H9 (cell line): Measurements from ENCODE around the gene ZDHHC13. TPM values are rescaled to one million over a fixed set of nuclear protein-coding genes. Genes with fewer than 3 reads are reported as not detected.

Experiments used
- DNase-seq: peaks from one replicate; pipeline ENCODE4 v3.0.0-alpha.2; 2017
- H2AFZ ChIP-seq: one replicate; pipeline ENCODE4 v1.6.1; 2013; ENCODE audit warnings: mild to moderate bottlenecking, low read length, control low read depth, moderate library complexity
- H2AK5ac ChIP-seq: 2 replicates; pipeline ENCODE4 v1.6.1; 2013; ENCODE audit warnings: low read length, control low read depth, mixed read lengths; ENCODE audit not compliant: insufficient read length
- H2BK120ac ChIP-seq: one replicate; pipeline ENCODE4 v1.6.1; 2013; ENCODE audit warnings: low read depth, mild to moderate bottlenecking, low read length, control low read depth, inconsistent platforms; ENCODE audit not compliant: poor library complexity, severe bottlenecking
- H2BK12ac ChIP-seq: 2 replicates; pipeline ENCODE4 v1.6.1; 2013; ENCODE audit warnings: low read length, control low read depth, mixed read lengths, low read depth; ENCODE audit not compliant: insufficient read length
- H2BK15ac ChIP-seq: 2 replicates; pipeline ENCODE4 v1.6.1; 2013; ENCODE audit warnings: low read depth, low read length, control low read depth
- H2BK20ac ChIP-seq: one replicate; pipeline ENCODE4 v1.6.1; 2013; ENCODE audit warnings: low read depth, mild to moderate bottlenecking, low read length, control low read depth, inconsistent platforms; ENCODE audit not compliant: poor library complexity, severe bottlenecking
- H2BK5ac ChIP-seq: 2 replicates; pipeline ENCODE4 v1.6.1; 2013; ENCODE audit warnings: low read length, control low read depth, mixed read lengths; ENCODE audit not compliant: insufficient read length
- H3K14ac ChIP-seq: 2 replicates; pipeline ENCODE4 v1.6.1; 2013; ENCODE audit warnings: low read length, control low read depth; ENCODE audit not compliant: insufficient read depth
- H3K18ac ChIP-seq: 2 replicates; pipeline ENCODE4 v1.6.1; 2013; ENCODE audit warnings: low read depth, mild to moderate bottlenecking, mixed read lengths, low read length, control low read depth; ENCODE audit not compliant: insufficient read length
- H3K23ac ChIP-seq: 2 replicates; pipeline ENCODE4 v1.6.1; 2013; ENCODE audit warnings: low read length, control low read depth, mixed read lengths, low read depth; ENCODE audit not compliant: insufficient read length
- H3K23me2 ChIP-seq: 2 replicates; pipeline ENCODE4 v1.6.1; 2013; ENCODE audit warnings: low read depth, mild to moderate bottlenecking, mixed read lengths, low read length, control low read depth; ENCODE audit not compliant: insufficient read length, poor library complexity, severe bottlenecking
- H3K27ac ChIP-seq: 2 replicates; pipeline ENCODE4 v1.5.1; 2013; ENCODE audit warnings: low read length, control low read depth, mixed read lengths, low read depth; ENCODE audit not compliant: insufficient read length
- H3K27me3 ChIP-seq: 2 replicates; pipeline ENCODE4 v1.6.1; 2013; ENCODE audit warnings: low read length, control low read depth, inconsistent platforms; ENCODE audit not compliant: insufficient read depth
- H3K4ac ChIP-seq: 2 replicates; pipeline ENCODE4 v1.6.1; 2013; ENCODE audit warnings: low read depth, mild to moderate bottlenecking, control low read depth, inconsistent platforms, low read length, moderate library complexity
- H3K4me1 ChIP-seq: 2 replicates; pipeline ENCODE4 v1.6.1; 2013; ENCODE audit warnings: low read length, control low read depth, inconsistent platforms; ENCODE audit not compliant: insufficient read depth
- H3K4me2 ChIP-seq: 2 replicates; pipeline ENCODE4 v1.6.1; 2013; ENCODE audit warnings: low read length, control low read depth, mixed read lengths; ENCODE audit not compliant: insufficient read length, insufficient read depth
- H3K56ac ChIP-seq: 2 replicates; pipeline ENCODE4 v1.6.1; 2013; ENCODE audit warnings: low read depth, mild to moderate bottlenecking, mixed read lengths, low read length, control low read depth; ENCODE audit not compliant: insufficient read length
- H3K79me1 ChIP-seq: 2 replicates; pipeline ENCODE4 v1.6.1; 2013; ENCODE audit warnings: low read depth, mild to moderate bottlenecking, moderate library complexity, low read length, control low read depth, inconsistent platforms; ENCODE audit not compliant: insufficient read depth, poor library complexity, severe bottlenecking
- H3K79me2 ChIP-seq: 2 replicates; pipeline ENCODE4 v1.6.1; 2013; ENCODE audit warnings: low read length, control low read depth, inconsistent platforms; ENCODE audit not compliant: insufficient read depth
- H3K9ac ChIP-seq: 2 replicates; pipeline ENCODE4 v1.6.1; 2013; ENCODE audit warnings: low read length, control low read depth, mixed read lengths; ENCODE audit not compliant: insufficient read length; ENCODE audit errors: extremely low read depth
- H3K9me3 ChIP-seq: one replicate; pipeline ENCODE4 v1.6.1; 2013; ENCODE audit warnings: low read depth, low read length, inconsistent platforms; ENCODE audit not compliant: control insufficient read depth
- H3T11ph ChIP-seq: one replicate; pipeline ENCODE4 v1.6.1; 2013; ENCODE audit warnings: mild to moderate bottlenecking, low read length, control low read depth, inconsistent platforms
- H4K20me1 ChIP-seq: one replicate; pipeline ENCODE4 v1.6.1; 2013; ENCODE audit not compliant: control insufficient read depth, insufficient read length, insufficient read depth
- H4K5ac ChIP-seq: 2 replicates; pipeline ENCODE4 v1.6.1; 2013; ENCODE audit warnings: low read depth, mild to moderate bottlenecking, mixed read lengths, low read length, control low read depth; ENCODE audit not compliant: insufficient read length
- H4K8ac ChIP-seq: replicated peaks from 2 replicates; pipeline ENCODE4 v1.6.1; 2013; ENCODE audit warnings: low read length, control low read depth, mixed read lengths, low read depth; ENCODE audit not compliant: insufficient read length
- H4K91ac ChIP-seq: 2 replicates; pipeline ENCODE4 v1.6.1; 2013; ENCODE audit warnings: low read depth, mild to moderate bottlenecking, moderate library complexity, mixed read lengths, low read length, control low read depth; ENCODE audit not compliant: insufficient read length
- H3K27ac Mint-ChIP-seq, 3 experiments: 2 replicates in 2 of 3; 3 replicates in 1 of 3; pipeline ENCODE4 v1.8.0; 2020 to 2021; ENCODE audit warnings: mixed read lengths in 3 of 3, mild to moderate bottlenecking in 1 of 3, moderate library complexity in 1 of 3
- H3K27me3 Mint-ChIP-seq: 2 replicates; pipeline ENCODE4 v1.8.0; 2021; ENCODE audit warnings: low read depth, mild to moderate bottlenecking, moderate library complexity, mixed read lengths
- H3K36me3 Mint-ChIP-seq, 3 experiments: 2 replicates in 2 of 3; 3 replicates in 1 of 3; pipeline ENCODE4 v1.8.0; 2020 to 2021; ENCODE audit warnings: low read depth in 3 of 3, mixed read lengths in 3 of 3; ENCODE audit not compliant: insufficient read depth in 1 of 3
- H3K4me1 Mint-ChIP-seq, 2 experiments: 2 replicates each; pipeline ENCODE4 v1.8.0; 2020; ENCODE audit warnings: mixed read lengths in 2 of 2
- H3K4me3 Mint-ChIP-seq, 2 experiments: 2 replicates in 1 of 2; 3 replicates in 1 of 2; pipeline ENCODE4 v1.8.0; 2020 to 2021; ENCODE audit warnings: mild to moderate bottlenecking in 2 of 2, mixed read lengths in 2 of 2, moderate library complexity in 1 of 2
- H3K9me3 Mint-ChIP-seq, 2 experiments: 2 replicates in 1 of 2; 3 replicates in 1 of 2; pipeline ENCODE4 v1.8.0; 2020; ENCODE audit warnings: mild to moderate bottlenecking in 2 of 2, mixed read lengths in 2 of 2, moderate library complexity in 1 of 2
- CTCF ChIP-seq: fragments of 200-600 bp; sonication (generic); conservative IDR thresholded peaks from 3 replicates; pipeline ENCODE4 v1.8.0; 2021; ENCODE audit warnings: antibody characterized with exemption, mild to moderate bottlenecking
- WGBS: extraction: QIAGEN DNeasy Blood & Tissue Kit; methylation state at CpG from one replicate; pipeline ENCODE4 v1.1.7; 2013; ENCODE audit warnings: missing lambda C conversion rate, low lambda C conversion rate, mixed read lengths; ENCODE audit not compliant: insufficient read length; ENCODE audit errors: extremely low coverage; 5-methylcytosine and 5-hydroxymethylcytosine counted together
- total RNA-seq: library from RNA; stranded (reverse); gene quantifications from 2 replicates; pipeline ENCODE4 v1.2.1, GENCODE V29; 2021

ZDHHC13 gene
- total RNA-seq, 1 experiment from 2014 or later: 20.9 TPM

DNA sequence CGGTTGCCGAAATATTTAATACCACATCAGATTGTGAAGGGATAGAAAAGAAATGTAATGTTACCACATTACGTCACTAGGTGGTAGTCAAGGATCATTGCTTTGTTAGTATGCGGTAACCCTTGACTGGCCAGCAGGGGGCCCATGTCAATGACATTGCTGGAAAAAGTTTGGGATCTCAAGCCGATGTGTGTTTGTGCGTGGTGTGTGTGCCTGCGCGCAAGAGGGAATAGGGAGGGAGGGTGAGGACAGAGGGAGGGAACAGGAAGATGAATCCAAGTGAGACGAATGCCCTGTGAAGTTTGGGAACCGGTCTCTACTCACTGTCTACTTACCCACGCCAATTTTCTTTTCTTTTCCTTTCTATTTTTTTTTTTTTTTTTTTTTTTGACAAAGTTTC lies 45.7 kb upstream of the ZDHHC13 start:
- Histone ChIP-seq H3K23me2 (no peaks in the 10 kb centered on the region), H3K4me2 (no peak overlapping the region), H4K91ac (no peak overlapping the region), H2BK5ac (no peak overlapping the region), H3K79me1 (no peaks in the 10 kb centered on the region), H3K4me1 (peaks cover 7% of the 10 kb centered on the region; the same call in 1 of the 2 replicates), H3K79me2 (no peaks in the 10 kb centered on the region), H3K56ac (no peak overlapping the region), H2BK15ac (no peak overlapping the region), H2BK120ac (no peak overlapping the region), H3T11ph (no peak overlapping the region), H2AK5ac (no peak overlapping the region), H2AFZ (no peak overlapping the region), H2BK20ac (no peak overlapping the region), H3K23ac (no peak overlapping the region), H4K8ac (no peak overlapping the region), H4K20me1 (no peaks in the 10 kb centered on the region), H3K27ac (no peak overlapping the region), H4K5ac (no peak overlapping the region), H3K9ac (no peak overlapping the region), H3K14ac (no peak overlapping the region), H3K9me3 (no peaks in the 10 kb centered on the region), H3K18ac (no peak overlapping the region), H3K27me3 (no peaks in the 10 kb centered on the region), H2BK12ac (no peak overlapping the region), H3K4ac (no peak overlapping the region)
- TF ChIP-seq CTCF: peak; percentile 96
- Mint-ChIP-seq H3K27ac (no peak overlapping the region), H3K4me1 (peaks cover 24 to 31% of the 10 kb centered on the region in 2 experiments), H3K36me3 (no peaks in the 10 kb centered on the region), H3K27me3 (no peaks in the 10 kb centered on the region; the same call in 1 of the 2 replicates), H3K4me3 (peak overlapping the region; percentile 7 to 24; a peak in 2 of 5 replicates), H3K9me3 (no peaks in the 10 kb centered on the region; a peak in 1 of 5 replicates)
- no CpG with 5 or more reads among the region's 11 CpGs for WGBS
- DNase-seq: peak; percentile 80
